Measurements from ENCODE around the gene FNIP2. TPM values are rescaled to one million over a fixed set of nuclear protein-coding genes. Genes with fewer than 3 reads are reported as not detected.

The FNIP2 gene
- total RNA-seq, 1 donor from 2014 or later = 30.5 TPM

- no peak for DNase-seq (ENCODE audit: low read depth, low spot score)
- H3K4me1 Mint-ChIP-seq = peaks cover 23% of the 10 kb centered on the region
Measured at GRCh38 chr4:158775091-158775651, 6.3 kb downstream of the FNIP2 start.

GRCh38 chr4:158776106-158776505 lies 7.3 kb downstream of the FNIP2 start:
- Mint-ChIP-seq H3K27me3 (ENCODE audit: low read depth) (no peaks in the 10 kb centered on the region), H3K4me3 (no peak overlapping the region), H3K9me3 (no peaks in the 10 kb centered on the region), H3K36me3 (ENCODE audit: low read depth) (no peaks in the 10 kb centered on the region), H3K4me1 (peaks cover 14% of the 10 kb centered on the region), H3K27ac (ENCODE audit: unreplicated experiment) (no peak overlapping the region)
- no peak for DNase-seq (ENCODE audit: low read depth, low spot score)
- TF ChIP-seq CTCF (conservative IDR thresholded peaks at IDR 0.05) = no peak

More at GRCh38 chr4:158775091-158775651, 6.3 kb downstream of the FNIP2 start:
- no peaks in the 10 kb centered on the region for H3K27me3 Mint-ChIP-seq (ENCODE audit: low read depth)
- H3K4me3 Mint-ChIP-seq = no peak overlapping the region
- no peaks in the 10 kb centered on the region for H3K9me3 Mint-ChIP-seq
- no peak overlapping the region for H3K27ac Mint-ChIP-seq (ENCODE audit: unreplicated experiment)
- TF ChIP-seq CTCF (conservative IDR thresholded peaks at IDR 0.05) = no peak
- no peaks in the 10 kb centered on the region for H3K36me3 Mint-ChIP-seq (ENCODE audit: low read depth)

- Mint-ChIP-seq H3K27me3 (ENCODE audit: low read depth) (no peaks in the 10 kb centered on the region), H3K4me1 (peaks cover 21% of the 10 kb centered on the region), H3K36me3 (ENCODE audit: low read depth) (no peaks in the 10 kb centered on the region), H3K4me3 (no peak overlapping the region), H3K9me3 (no peaks in the 10 kb centered on the region), H3K27ac (ENCODE audit: unreplicated experiment) (no peak overlapping the region)
- no peak for TF ChIP-seq CTCF (conservative IDR thresholded peaks at IDR 0.05)
- no peak for DNase-seq (ENCODE audit: low read depth, low spot score)
Measured at GRCh38 chr4:158777423-158778155, 8.8 kb downstream of the FNIP2 start.

GRCh38 chr4:158778156-158778711 lies 9.4 kb downstream of the FNIP2 start:
- Mint-ChIP-seq H3K9me3 (no peaks in the 10 kb centered on the region), H3K4me3 (no peak overlapping the region), H3K27me3 (ENCODE audit: low read depth) (no peaks in the 10 kb centered on the region)

GRCh38 chr4:158778712-158779111 lies 9.9 kb downstream of the FNIP2 start:
- Mint-ChIP-seq H3K4me1 (peaks cover 27% of the 10 kb centered on the region), H3K4me3 (no peak overlapping the region), H3K27ac (ENCODE audit: unreplicated experiment) (no peak overlapping the region)

More at GRCh38 chr4:158778156-158778711, 9.4 kb downstream of the FNIP2 start:
- H3K4me1 Mint-ChIP-seq = peaks cover 27% of the 10 kb centered on the region
- no peak for TF ChIP-seq CTCF (conservative IDR thresholded peaks at IDR 0.05)
- no peaks in the 10 kb centered on the region for H3K36me3 Mint-ChIP-seq (ENCODE audit: low read depth)
- H3K27ac Mint-ChIP-seq (ENCODE audit: unreplicated experiment) = no peak overlapping the region
- no peak for DNase-seq (ENCODE audit: low read depth, low spot score)

More at GRCh38 chr4:158778712-158779111, 9.9 kb downstream of the FNIP2 start:
- no peak for DNase-seq (ENCODE audit: low read depth, low spot score)
- no peak for TF ChIP-seq CTCF (conservative IDR thresholded peaks at IDR 0.05)
- H3K9me3 Mint-ChIP-seq = no peaks in the 10 kb centered on the region
- H3K36me3 Mint-ChIP-seq (ENCODE audit: low read depth) = no peaks in the 10 kb centered on the region
- H3K27me3 Mint-ChIP-seq (ENCODE audit: low read depth) = no peaks in the 10 kb centered on the region
